Stimulated activated CD8-positive, alpha-beta memory T cell treated with anti-CD3 and anti-CD28 coated beads, Interleukin-4, amount 100 ng/mL, for 1 hour (primary cell): Measurements from ENCODE around the gene CLN6.
A peak's percentile ranks its signal among the peaks of the same experiment; 100 is the strongest.
"Not testable (repeated sequence)": the region's sequence is repeated elsewhere in the genome, so short reads cannot be mapped to it uniquely, and the experiment has no call there.

Experiments used
- DNase-seq, 2 donors: peaks; one replicate each; pipeline ENCODE4 v3.0.0-alpha.2; 2020; ENCODE audit warnings: low read depth in 2 of 2, low spot score in 1 of 2

CLN6 gene

GRCh38 chr15:68256675-68257450, 27.3 kb upstream of the CLN6 start:
- DNase-seq: peak in 1 of 2 donors; percentile 26

GRCh38 chr15:68252925-68253534, 23.5 kb upstream of the CLN6 start:
- no peak for DNase-seq

GRCh38 chr15:68249058-68249713, 19.7 kb upstream of the CLN6 start:
- DNase-seq: no peak

GRCh38 chr15:68244235-68244634, 14.7 kb upstream of the CLN6 start:
- DNase-seq: no peak

GRCh38 chr15:68241088-68241935, 11.8 kb upstream of the CLN6 start:
- no peak for DNase-seq

- DNase-seq: no peak
These were observed 9.5 kb upstream of the CLN6 start for GRCh38 chr15:68239025-68239424.

- no peak for DNase-seq
These were observed 5.5 kb upstream of the CLN6 start for GRCh38 chr15:68235022-68235421.

- not testable (repeated sequence) for DNase-seq
These were observed 5.0 kb upstream of the CLN6 start for GRCh38 chr15:68234520-68234919.

GRCh38 chr15:68234060-68234459, 4.5 kb upstream of the CLN6 start:
- DNase-seq: no peak

- no peak for DNase-seq
These were observed 3.4 kb upstream of the CLN6 start for GRCh38 chr15:68232937-68233336.

GRCh38 chr15:68232449-68232848, 2.9 kb upstream of the CLN6 start:
- no peak for DNase-seq

GRCh38 chr15:68231102-68231818, 1.7 kb upstream of the CLN6 start:
- no peak for DNase-seq

GRCh38 chr15:68230157-68231100, 901 bp upstream of the CLN6 start:
- DNase-seq: no peak

- DNase-seq: no peak
These were observed 550 bp downstream of the CLN6 start for GRCh38 chr15:68228971-68229385.

- DNase-seq: no peak
These were observed 1.2 kb downstream of the CLN6 start for GRCh38 chr15:68228143-68228970.

- no peak for DNase-seq
These were observed 1.8 kb downstream of the CLN6 start for GRCh38 chr15:68227643-68228142.

- DNase-seq: not testable (repeated sequence)
These were observed 4.1 kb downstream of the CLN6 start for GRCh38 chr15:68225442-68225841.

GRCh38 chr15:68224546-68225250, 4.8 kb downstream of the CLN6 start:
- no peak for DNase-seq
